ENCODE measurements around the gene LRRTM2.
"Not testable (repeated sequence)": the region's sequence is repeated elsewhere in the genome, so short reads cannot be mapped to it uniquely, and the experiment has no call there.

The LRRTM2 gene, protein sequence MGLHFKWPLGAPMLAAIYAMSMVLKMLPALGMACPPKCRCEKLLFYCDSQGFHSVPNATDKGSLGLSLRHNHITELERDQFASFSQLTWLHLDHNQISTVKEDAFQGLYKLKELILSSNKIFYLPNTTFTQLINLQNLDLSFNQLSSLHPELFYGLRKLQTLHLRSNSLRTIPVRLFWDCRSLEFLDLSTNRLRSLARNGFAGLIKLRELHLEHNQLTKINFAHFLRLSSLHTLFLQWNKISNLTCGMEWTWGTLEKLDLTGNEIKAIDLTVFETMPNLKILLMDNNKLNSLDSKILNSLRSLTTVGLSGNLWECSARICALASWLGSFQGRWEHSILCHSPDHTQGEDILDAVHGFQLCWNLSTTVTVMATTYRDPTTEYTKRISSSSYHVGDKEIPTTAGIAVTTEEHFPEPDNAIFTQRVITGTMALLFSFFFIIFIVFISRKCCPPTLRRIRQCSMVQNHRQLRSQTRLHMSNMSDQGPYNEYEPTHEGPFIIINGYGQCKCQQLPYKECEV

DNA sequence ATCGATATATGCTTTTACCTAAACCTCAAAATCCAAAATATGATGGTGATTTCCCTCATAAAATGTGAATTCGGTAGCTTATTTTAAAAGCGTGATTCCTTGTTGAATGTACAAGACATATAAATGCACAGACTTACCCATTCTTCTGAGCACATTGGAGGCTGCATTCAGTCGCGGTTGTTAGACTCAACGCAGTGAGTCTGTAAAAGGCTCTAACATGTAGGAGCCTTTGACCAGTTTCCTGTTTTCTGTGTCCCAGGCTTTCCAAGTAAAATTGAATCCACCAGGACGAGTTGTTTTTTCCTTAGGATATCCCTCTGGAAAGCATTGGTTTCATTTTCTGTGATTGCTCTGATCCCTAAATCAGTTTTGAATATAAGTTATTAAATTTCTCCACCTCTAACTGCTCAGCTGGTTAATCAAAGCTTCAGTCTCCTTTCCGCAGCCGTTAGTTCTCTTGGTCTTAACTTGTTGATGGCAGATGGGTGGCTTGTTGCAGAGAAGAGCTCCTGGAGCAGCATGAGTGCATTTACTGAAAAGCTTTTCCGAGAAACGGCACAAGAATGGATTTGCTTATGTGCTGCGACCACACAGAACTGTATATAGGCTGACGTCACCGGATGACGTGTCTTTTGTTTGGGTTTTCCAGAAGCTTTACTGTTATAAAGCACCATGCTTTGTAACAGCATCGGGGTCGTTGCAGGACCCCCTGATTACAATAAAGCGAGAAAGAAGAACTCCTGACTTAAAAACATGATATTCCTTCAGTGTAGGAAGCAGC, at the start of gene LRRTM2:
Gene LRRTM2, minus strand, starts transcription at position 565 of the 781 bp plus-strand sequence. Its CDS starts 424 bp downstream, at position 141.
- no peak for DNase-seq (ENCODE audit: low read depth)

DNA sequence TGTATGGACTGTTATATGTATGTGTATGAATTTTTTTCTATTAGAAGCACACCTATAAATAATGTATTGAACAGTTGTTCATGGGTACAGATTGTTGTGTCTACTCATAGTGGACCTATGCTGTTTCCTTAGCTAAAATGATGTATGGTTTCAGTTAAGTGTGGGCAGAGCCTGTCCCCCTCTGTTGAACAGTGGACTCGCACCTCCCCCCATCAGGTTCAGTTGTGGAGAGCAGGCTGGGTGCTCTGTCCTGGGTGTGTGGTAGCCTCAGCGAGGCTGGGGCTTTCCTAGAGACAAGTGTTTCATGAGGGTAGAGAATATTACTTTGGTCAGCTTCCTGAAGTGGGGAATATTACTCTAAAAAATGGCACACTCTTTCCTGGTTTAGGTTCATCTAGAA, 47.4 kb upstream of the LRRTM2 start:
- no peak for DNase-seq (ENCODE audit: low read depth)

DNA sequence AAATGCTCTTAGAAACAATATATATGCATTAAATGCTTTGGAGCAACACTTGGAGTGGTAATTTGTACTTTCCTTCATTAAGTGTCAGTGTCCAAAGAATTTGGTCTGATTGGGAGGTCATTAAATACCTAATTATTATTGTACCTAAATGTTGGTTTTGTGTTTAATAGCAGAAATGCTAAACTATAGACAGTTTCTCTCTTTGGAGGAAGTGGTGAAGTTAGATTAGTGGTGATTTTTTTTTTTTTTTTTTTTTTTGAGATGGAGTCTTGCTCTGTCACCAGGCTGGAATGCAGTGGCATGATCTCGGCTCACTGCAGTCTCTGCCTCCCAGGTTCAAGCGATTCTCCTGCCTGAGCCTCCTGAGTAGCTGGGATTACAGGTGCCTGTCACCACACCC, 46.2 kb upstream of the LRRTM2 start:
- not testable (repeated sequence) for DNase-seq (ENCODE audit: low read depth)

- DNase-seq (ENCODE audit: low read depth) = no peak
Observed at GRCh38 chr5:138920181-138920580, 45.0 kb upstream of the LRRTM2 start.

GRCh38 chr5:138918686-138919085, 43.6 kb upstream of the LRRTM2 start:
- no peak for DNase-seq (ENCODE audit: low read depth)

GRCh38 chr5:138914338-138914737, 39.2 kb upstream of the LRRTM2 start:
- DNase-seq (ENCODE audit: low read depth) = no peak

- DNase-seq (ENCODE audit: low read depth) = no peak
Observed at GRCh38 chr5:138913773-138914172, 38.6 kb upstream of the LRRTM2 start.

GRCh38 chr5:138912093-138912492, 37.0 kb upstream of the LRRTM2 start:
- no peak for DNase-seq (ENCODE audit: low read depth)

DNA sequence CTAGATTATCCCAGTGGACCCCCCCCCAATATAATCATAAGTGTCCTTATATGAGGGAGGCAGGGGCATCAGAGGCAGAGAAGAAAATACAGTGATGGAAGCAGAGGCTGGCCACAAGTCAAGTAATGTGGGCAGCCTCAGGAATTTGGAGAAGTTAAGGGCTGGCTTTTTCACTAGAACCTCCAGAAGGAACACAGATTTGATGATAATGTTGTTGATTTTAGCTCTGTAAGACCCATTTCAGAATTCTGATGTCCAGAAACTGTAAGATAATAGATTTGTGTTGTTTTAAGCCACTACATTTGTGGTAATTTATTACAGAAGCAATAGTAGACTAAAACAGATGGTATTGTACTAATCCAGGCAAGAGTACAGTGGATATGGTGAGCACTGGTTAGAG, 36.3 kb upstream of the LRRTM2 start:
- DNase-seq (ENCODE audit: low read depth) = no peak

- DNase-seq (ENCODE audit: low read depth) = no peak
Observed at GRCh38 chr5:138910546-138911185, 35.5 kb upstream of the LRRTM2 start.

DNA sequence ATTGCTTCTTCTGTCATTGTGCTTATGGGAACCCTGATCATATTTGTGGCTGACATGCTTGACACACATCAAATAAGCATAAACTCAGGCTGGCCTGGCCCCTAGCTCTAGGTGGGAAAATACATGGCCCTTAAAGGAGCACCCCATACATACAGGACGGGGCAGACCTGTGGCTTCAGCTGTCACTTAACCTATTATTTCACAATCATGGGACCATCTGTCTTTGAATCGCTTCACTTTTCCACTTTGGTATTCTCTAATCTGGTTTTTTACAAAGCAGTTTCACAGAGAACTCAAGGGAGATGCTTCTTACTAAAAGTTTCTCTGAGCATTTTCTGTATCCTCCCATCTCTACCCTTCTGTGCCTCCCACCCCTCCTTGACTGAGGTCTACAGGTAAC, 34.6 kb upstream of the LRRTM2 start:
- no peak for DNase-seq (ENCODE audit: low read depth)

DNA sequence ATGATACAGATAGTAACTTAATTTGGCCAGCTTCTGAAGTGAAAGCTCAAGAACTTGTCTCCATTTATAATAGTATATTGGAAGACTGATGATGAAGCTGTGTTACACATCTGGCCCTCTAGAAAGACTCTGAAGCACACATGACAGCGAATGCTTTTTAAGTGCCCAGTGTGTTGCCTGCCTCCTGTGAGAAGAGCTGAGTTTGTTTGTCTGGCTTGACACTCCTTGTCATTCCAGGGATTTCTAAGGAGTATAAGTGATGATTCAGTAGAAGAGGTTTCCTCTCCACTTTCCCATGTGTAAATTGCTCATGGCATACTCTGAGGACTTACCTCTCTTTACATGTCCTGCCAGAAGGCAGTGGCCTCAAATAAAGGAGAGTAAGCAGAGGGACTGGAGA, 30.4 kb upstream of the LRRTM2 start:
- DNase-seq (ENCODE audit: low read depth) = no peak

DNA sequence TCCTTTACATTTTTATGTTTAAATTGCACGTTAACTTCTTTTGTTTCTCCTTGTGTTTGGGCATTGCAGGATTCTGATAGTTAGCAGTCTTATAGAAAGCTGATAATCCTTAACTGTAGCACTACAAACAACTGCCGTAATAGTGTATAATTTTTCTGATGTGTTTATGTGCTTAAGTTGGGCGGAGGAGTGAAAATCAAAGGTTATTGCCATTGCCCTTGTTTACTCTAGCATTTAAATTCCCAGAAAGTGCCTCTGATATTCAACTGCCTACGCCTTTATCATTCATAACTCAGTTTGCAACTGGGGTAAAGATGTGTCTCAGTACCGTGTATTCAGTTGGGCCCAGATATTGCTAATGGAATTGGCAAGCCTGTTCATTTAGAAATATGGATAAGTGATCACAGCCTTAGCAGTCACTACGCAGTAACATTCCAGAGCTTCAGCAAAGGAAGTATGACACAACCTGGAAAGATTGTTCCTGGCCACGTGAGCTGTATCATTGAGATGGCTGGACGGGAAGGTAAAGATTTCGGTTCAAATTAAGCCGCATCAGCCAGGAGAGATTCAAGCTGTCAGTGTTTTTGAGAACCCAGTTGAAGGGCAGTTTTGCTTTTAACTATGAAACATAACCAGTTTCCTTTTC, 28.1 kb upstream of the LRRTM2 start:
- no peak for DNase-seq (ENCODE audit: low read depth)

DNA sequence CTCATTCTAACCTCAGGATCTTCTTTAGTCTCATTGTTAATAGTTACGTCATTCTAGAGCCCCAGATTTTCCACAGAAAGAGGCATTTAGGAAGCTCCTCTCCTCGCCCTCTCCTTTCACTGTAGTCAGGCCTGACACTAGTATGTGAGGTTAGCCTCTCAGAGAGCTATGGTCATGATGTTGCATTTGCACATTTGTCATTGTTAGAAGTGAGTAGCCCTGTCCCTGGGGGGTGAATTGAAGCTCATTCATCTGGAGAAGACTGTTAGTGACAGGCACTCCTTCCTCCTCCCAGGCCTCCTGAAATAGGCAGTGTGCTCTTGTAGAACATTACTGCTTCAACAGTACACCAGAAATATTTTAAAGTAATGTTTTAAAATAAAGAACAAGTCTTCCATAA, 26.6 kb upstream of the LRRTM2 start:
- no peak for DNase-seq (ENCODE audit: low read depth)

DNA sequence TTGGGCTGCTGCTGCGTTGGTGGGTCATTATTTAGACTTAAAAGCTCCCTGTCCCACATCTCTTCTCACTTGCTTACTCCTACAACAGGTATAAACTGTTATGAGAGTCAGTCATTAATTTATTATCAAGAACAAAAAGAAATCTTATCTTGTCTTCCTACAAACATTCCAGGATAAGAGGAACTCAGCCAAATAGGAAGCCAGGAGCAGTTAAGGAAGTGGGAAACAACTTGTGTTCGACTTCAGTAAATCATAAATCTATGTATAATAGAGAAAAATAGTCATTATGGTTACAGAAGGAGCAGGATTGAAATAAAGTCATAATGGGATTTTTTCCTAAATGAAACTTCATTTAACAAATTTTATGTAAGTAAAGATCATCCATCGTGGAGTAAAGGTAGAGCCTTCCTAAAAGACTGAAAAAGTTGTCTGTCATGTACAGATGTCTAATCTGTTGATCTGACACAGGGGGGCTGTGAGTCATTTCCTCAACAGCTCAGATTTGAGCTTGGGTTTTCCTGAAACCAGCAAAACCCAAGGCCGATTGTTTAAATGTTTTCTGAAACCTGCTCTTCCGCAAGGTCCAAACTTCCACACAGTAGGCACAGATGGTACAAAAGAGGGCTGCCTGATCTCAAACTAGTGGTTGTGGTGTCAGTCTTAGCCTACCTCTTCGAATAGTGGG, 25.3 kb upstream of the LRRTM2 start:
- no peak for DNase-seq (ENCODE audit: low read depth)

DNA sequence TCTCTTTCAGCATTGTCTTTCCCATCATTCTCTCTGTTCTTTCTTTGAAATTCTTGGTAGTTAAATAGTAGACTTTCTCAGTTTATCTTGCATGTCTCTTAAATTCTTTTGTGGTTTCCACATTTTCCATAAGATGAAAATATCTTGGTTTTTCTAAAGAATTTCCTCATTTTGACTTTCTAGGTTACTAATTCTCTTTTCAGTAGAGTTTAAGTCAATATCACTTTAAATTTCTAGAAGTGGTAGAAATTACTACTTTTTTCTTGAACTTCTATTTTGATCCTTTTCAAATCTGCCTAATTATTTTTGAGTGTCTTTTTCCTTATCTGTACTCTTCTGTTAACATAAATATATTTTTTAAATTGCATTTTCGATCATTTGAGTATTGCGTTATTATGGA, 23.6 kb upstream of the LRRTM2 start:
- no peak for DNase-seq (ENCODE audit: low read depth)

- no peak for DNase-seq (ENCODE audit: low read depth)
Observed at GRCh38 chr5:138898299-138898698, 23.2 kb upstream of the LRRTM2 start.

DNA sequence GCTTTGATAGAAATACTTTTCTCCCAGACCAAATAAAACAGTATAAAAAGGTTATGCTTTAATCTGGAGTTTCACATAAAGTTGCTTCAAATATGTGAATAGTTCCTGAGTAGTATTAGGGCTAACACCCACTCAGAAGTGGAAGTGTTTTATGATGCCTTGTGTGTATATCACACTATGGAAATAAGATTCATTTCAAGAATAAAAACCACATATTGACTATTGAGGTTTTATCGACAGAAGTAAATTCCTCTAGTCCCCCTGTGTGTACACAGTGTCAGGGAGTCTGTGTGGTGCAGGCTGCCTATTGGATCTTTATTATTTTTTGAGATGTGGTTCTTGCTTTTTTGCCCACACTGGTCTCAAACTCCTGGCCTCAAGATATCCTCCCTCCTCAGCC, 20.8 kb upstream of the LRRTM2 start:
- no peak for DNase-seq (ENCODE audit: low read depth)

DNA sequence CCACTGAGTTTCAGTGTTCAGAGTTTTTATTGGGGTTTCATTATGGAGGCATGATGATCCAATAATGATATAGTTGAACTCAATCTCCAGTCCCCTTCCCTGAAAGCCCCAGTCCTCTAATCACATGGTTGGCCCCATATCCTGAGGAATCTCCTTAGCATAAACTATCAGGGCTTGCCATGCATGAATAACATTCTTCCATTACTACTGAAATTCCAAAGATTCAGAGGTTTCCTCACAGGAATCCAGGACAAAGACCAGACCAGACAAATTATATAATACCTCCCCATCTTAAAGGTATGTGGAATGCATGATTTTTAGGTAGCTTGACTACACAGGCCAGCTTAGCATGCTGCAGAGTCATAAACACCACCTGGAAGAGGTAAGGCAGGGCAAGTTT, 15.5 kb upstream of the LRRTM2 start:
- no peak for DNase-seq (ENCODE audit: low read depth)

GRCh38 chr5:138889994-138890393, 14.9 kb upstream of the LRRTM2 start:
- no peak for DNase-seq (ENCODE audit: low read depth)

DNA sequence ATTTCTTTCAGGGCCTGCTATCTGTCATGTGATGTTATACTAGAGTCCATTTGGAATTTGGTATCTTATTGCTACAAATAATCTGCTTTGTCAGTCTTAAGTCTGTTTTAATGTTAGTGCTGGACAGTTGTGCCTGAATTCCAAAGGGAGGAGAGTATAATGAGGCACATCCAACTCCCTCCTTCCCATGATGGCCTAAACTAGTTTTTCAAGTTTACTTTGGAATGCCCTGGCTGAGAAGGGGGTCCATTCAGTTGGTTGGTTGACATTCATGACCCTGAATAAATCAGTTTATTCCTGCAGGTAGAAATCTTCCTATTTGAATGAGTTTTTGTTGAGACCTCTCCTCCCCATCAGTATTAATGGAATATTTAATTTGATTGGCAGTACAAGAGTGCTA, 9.4 kb upstream of the LRRTM2 start:
- DNase-seq (ENCODE audit: low read depth) = no peak

- DNase-seq (ENCODE audit: low read depth) = no peak
Observed at GRCh38 chr5:138884094-138884493, 9.0 kb upstream of the LRRTM2 start.

Measured in stimulated activated CD8-positive, alpha-beta memory T cell treated with anti-CD3 and anti-CD28 coated beads, Interleukin-15, amount 100 ng/mL, for 24 hours (primary cell).